Colonic mucosa (tissue), 4 donors: ENCODE measurements around the gene ABCA12. TPM values are rescaled to one million over a fixed set of nuclear protein-coding genes. Genes with fewer than 3 reads are reported as not detected.

ENCODE experiments used
- DNase-seq: peaks from one replicate; pipeline ENCODE4 v3.0.0-alpha.2; 2020
- H3K27ac ChIP-seq: fragments of 200-600 bp; one replicate; pipeline ENCODE4 v1.8.0; 2021
- H3K27me3 ChIP-seq: fragments of 200-600 bp; one replicate; pipeline ENCODE4 v1.8.0; 2021
- H3K36me3 ChIP-seq: fragments of 200-600 bp; one replicate; pipeline ENCODE4 v1.8.0; 2021
- H3K4me1 ChIP-seq: fragments of 200-600 bp; one replicate; pipeline ENCODE4 v1.8.0; 2021; ENCODE audit warnings: mild to moderate bottlenecking
- H3K4me3 ChIP-seq: fragments of 200-600 bp; one replicate; pipeline ENCODE4 v1.8.0; 2021
- H3K9ac ChIP-seq, 2 donors: one replicate each; pipeline ENCODE4 v1.7.0; 2013; ENCODE audit warnings: control low read depth in 2 of 2, low read depth in 2 of 2, low read length in 2 of 2
- H3K9me3 ChIP-seq: fragments of 200-600 bp; one replicate; pipeline ENCODE4 v1.8.0; 2021
- intact Hi-C: fragments of 100-400 bp; cut with DNase I; formaldehyde crosslinking; loops from one replicate; pipeline ENCODE4 v1.14.1; 2022
- total RNA-seq, 2 donors: library from RNA; stranded (reverse); fragmentation: NEBNext Ultra II Directional in 1 of 2; extraction: Animal tissue kit (Norgen Biotek cat#: 25700) in 1 of 2; gene quantifications; one replicate each; pipeline ENCODE4 v1.2.1, GENCODE V29; 2021
- TF ChIP-seq, protein P1 (sequence below): fragments of 200-600 bp; IDR thresholded peaks from one replicate; pipeline ENCODE4 v1.8.0; 2022; ENCODE audit warnings: antibody characterized with exemption, mild to moderate bottlenecking
- donor health status: healthy.
- donor health status: DM: no; HTN: no; CAD: no.
- donor health status: DM: no; HTN: no; CAD: no.

ABCA12 gene
- total RNA-seq, 2 donors from 2014 or later, result 0.03 to 0.22 TPM

GRCh38 chr2:215027779-215028178 is 110.6 kb downstream of the ABCA12 start:
- intact Hi-C loops, result no loop called here
- TF ChIP-seq, protein P1, sequence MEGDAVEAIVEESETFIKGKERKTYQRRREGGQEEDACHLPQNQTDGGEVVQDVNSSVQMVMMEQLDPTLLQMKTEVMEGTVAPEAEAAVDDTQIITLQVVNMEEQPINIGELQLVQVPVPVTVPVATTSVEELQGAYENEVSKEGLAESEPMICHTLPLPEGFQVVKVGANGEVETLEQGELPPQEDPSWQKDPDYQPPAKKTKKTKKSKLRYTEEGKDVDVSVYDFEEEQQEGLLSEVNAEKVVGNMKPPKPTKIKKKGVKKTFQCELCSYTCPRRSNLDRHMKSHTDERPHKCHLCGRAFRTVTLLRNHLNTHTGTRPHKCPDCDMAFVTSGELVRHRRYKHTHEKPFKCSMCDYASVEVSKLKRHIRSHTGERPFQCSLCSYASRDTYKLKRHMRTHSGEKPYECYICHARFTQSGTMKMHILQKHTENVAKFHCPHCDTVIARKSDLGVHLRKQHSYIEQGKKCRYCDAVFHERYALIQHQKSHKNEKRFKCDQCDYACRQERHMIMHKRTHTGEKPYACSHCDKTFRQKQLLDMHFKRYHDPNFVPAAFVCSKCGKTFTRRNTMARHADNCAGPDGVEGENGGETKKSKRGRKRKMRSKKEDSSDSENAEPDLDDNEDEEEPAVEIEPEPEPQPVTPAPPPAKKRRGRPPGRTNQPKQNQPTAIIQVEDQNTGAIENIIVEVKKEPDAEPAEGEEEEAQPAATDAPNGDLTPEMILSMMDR, result no peak
- Histone ChIP-seq H3K27ac (no peak overlapping the region), H3K4me3 (no peak overlapping the region), H3K4me1 (no peaks in the 10 kb centered on the region), H3K36me3 (no peaks in the 10 kb centered on the region), H3K9me3 (no peaks in the 10 kb centered on the region), H3K9ac (no peak overlapping the region), H3K27me3 (no peaks in the 10 kb centered on the region)
- DNase-seq, result no peak

GRCh38 chr2:215022910-215023309 is 115.5 kb downstream of the ABCA12 start:
- no peak overlapping the region for H3K4me3 ChIP-seq
- TF ChIP-seq, protein P1, result no peak
- no peaks in the 10 kb centered on the region for H3K4me1 ChIP-seq
- no peak for DNase-seq
- no peaks in the 10 kb centered on the region for H3K36me3 ChIP-seq
- H3K27me3 ChIP-seq, result no peaks in the 10 kb centered on the region
- no peak overlapping the region for H3K9ac ChIP-seq
- intact Hi-C loops, result no loop called here
- H3K27ac ChIP-seq, result no peak overlapping the region
- H3K9me3 ChIP-seq, result no peaks in the 10 kb centered on the region

GRCh38 chr2:215022418-215022817 is 116.0 kb downstream of the ABCA12 start:
- TF ChIP-seq, protein P1, result no peak
- Histone ChIP-seq H3K4me1 (no peaks in the 10 kb centered on the region), H3K9me3 (no peaks in the 10 kb centered on the region), H3K36me3 (no peaks in the 10 kb centered on the region), H3K4me3 (no peak overlapping the region), H3K27me3 (no peaks in the 10 kb centered on the region), H3K9ac (no peak overlapping the region), H3K27ac (no peak overlapping the region)
- DNase-seq, result no peak
- intact Hi-C loops, result no loop called here

DNA sequence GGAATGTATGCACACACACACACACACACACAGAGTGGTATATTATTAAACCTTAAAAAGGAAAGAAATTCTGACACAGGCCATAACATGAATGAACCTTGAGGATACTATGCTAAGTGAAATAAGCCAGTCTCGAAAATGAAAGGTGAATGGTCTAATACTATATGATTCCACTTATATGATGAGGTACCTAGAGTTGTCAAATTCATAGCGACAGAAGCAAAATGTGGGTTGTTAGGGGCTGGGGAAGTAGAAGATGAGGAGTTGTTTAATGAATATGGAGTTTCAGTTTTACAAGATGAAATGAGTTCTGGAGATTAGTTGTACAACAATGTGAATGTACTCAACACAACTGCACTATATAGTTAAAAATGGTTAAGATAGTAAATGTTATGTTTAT is 118.1 kb downstream of the ABCA12 start:
- no peak overlapping the region for H3K4me3 ChIP-seq
- intact Hi-C loops, result no loop called here

DNA sequence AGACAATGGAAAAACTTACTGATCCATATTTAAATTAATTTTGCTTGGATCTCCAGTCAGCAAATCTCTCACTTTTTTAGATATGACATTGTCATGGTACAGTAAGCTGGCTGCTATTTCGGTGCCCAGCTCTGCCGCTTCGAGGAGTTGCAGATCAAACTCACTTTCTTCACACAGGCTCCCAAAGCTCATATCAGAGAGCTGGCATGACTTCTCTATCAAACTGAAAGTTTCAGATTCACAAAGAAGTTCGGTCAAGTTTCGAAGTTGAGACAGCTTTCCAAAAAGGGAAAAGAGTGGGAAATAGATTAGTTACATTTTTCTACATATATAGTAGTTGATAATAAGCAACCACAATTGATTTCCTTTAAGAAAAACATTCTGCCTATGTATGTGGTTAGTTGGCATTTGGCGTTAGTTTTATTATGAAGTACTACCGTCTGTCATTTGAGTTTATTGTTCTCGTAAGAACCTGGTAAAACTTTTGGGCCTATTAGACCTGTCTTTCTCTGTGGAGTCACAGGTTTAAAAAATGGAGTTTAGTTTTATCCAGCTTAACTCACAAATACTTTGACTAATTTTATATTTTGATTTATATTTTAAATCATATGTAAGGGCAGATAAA is 118.8 kb downstream of the ABCA12 start:
- H3K9ac ChIP-seq, result no peak overlapping the region
- TF ChIP-seq, protein P1, result no peak
- DNase-seq, result no peak
- H3K27ac ChIP-seq, result no peak overlapping the region
- intact Hi-C loops, result no loop called here
- H3K36me3 ChIP-seq, result no peaks in the 10 kb centered on the region
- H3K9me3 ChIP-seq, result no peaks in the 10 kb centered on the region
- no peaks in the 10 kb centered on the region for H3K4me1 ChIP-seq
- no peak overlapping the region for H3K4me3 ChIP-seq
- no peaks in the 10 kb centered on the region for H3K27me3 ChIP-seq

More for the DNA sequence above, 118.1 kb downstream of the ABCA12 start:
- DNase-seq, result no peak
- no peak overlapping the region for H3K9ac ChIP-seq
- TF ChIP-seq, protein P1, result no peak
- no peaks in the 10 kb centered on the region for H3K36me3 ChIP-seq
- no peaks in the 10 kb centered on the region for H3K27me3 ChIP-seq
- H3K4me1 ChIP-seq, result no peaks in the 10 kb centered on the region
- H3K27ac ChIP-seq, result no peak overlapping the region
- H3K9me3 ChIP-seq, result no peaks in the 10 kb centered on the region
